K562 (cell line): ENCODE results near the gene ABR. TPM values are rescaled to one million over a fixed set of nuclear protein-coding genes. Genes with fewer than 3 reads are reported as not detected.

Source experiments
- ATAC-seq: fragments of 200-7000 bp; cut with Tn5 transposase; 3 replicates; pipeline ENCODE4 v1.9.1; 2020; ENCODE audit warnings: moderate library complexity
- BruUV-seq: library from RNA; stranded (reverse); fragments of 400-500 nt; replicated peaks from 2 replicates; lab custom pipeline; 2021; lab: Mats Ljungman, UMichigan
- CTCF ChIA-PET: fragments of 300-600 bp; formaldehyde crosslinking; extraction: SDS; loops from one replicate; lab custom pipeline; 2021; ENCODE audit warnings: low intra/inter-chr PET ratio; lab: Yijun Ruan, JAX
- POLR2A ChIA-PET: fragments of 300-600, 350-650 bp; sonication (Branson Sonifier 250); formaldehyde crosslinking; extraction: SDS; loops from one replicate; lab custom pipeline; 2021; ENCODE audit warnings: antibody characterized with exemption, inconsistent platforms; lab: Yijun Ruan, JAX
- DNase-seq, 4 experiments: peaks; one replicate each; pipeline versions ENCODE4 v3.0.0 to v3.0.0-alpha.2; 2011 to 2018; ENCODE audit warnings: low spot score in 3 of 4, mixed read lengths in 3 of 4; ENCODE audit errors: extremely low read depth in 1 of 4
- FAIRE-seq: peaks from 2 replicates; lab custom pipeline; 2011; peaks lifted over from hg19 to GRCh38; lab: Jason Lieb, UNC
- H2AFZ ChIP-seq: 2 replicates; pipeline ENCODE4 v1.6.0; 2011; ENCODE audit warnings: low read depth, low read length, control low read depth, inconsistent platforms
- H3K27ac ChIP-seq: fragments of 200-600 bp; 3 replicates; pipeline ENCODE4 v1.8.0; 2011; ENCODE audit warnings: low read depth, mild to moderate bottlenecking, control low read depth, inconsistent platforms, low read length, moderate library complexity, mixed read lengths; ENCODE audit errors: extremely low read depth
- H3K27me3 ChIP-seq, 2 experiments: fragments of 300-600 bp in 1 of 2; 2 replicates in 1 of 2; 3 replicates in 1 of 2; pipeline versions ENCODE4 v1.6.0 to v1.8.0; 2011; ENCODE audit warnings: inconsistent platforms in 2 of 2, low read length in 2 of 2, mild to moderate bottlenecking in 1 of 2, mixed read lengths in 1 of 2, moderate library complexity in 1 of 2; ENCODE audit not compliant: control insufficient read depth in 2 of 2, insufficient read depth in 2 of 2
- H3K36me3 ChIP-seq: fragments of 300-600 bp; 3 replicates; pipeline ENCODE4 v1.8.0; 2011; ENCODE audit warnings: mild to moderate bottlenecking, low read length, inconsistent platforms; ENCODE audit not compliant: control insufficient read depth, insufficient read depth
- H3K4me1 ChIP-seq, 2 experiments: fragments of 200-600 bp in 1 of 2; replicated peaks in 1 of 2; 2 replicates in 1 of 2; 3 replicates in 1 of 2; pipeline versions ENCODE4 v1.5.1 to v1.8.0; 2011; ENCODE audit warnings: inconsistent platforms in 2 of 2, low read length in 2 of 2, mild to moderate bottlenecking in 1 of 2, mixed read lengths in 1 of 2, moderate library complexity in 1 of 2; ENCODE audit not compliant: control insufficient read depth in 2 of 2, insufficient read depth in 2 of 2
- H3K4me2 ChIP-seq: 2 replicates; pipeline ENCODE4 v1.6.1; 2011; ENCODE audit warnings: low read length, control low read depth, inconsistent platforms, mixed read lengths; ENCODE audit not compliant: insufficient read depth
- H3K4me3 ChIP-seq: fragments of 200-600 bp; sonication (generic), shearing (Covaris generic); 2 replicates; pipeline ENCODE4 v1.5.1; 2016; ENCODE audit warnings: control low read depth, inconsistent platforms
- H3K79me2 ChIP-seq: fragments of 200-600 bp; 3 replicates; pipeline ENCODE4 v1.8.0; 2011; ENCODE audit warnings: low read length, inconsistent platforms; ENCODE audit not compliant: control insufficient read depth, insufficient read depth
- H3K9ac ChIP-seq, 2 experiments: 2 replicates each; pipeline versions ENCODE4 v1.6.0 to v1.6.1; 2011; ENCODE audit warnings: low read depth in 2 of 2, low read length in 2 of 2, control low read depth in 1 of 2, inconsistent platforms in 1 of 2, mild to moderate bottlenecking in 1 of 2, mixed read lengths in 1 of 2; ENCODE audit not compliant: insufficient read depth in 1 of 2
- H3K9me1 ChIP-seq: one replicate; pipeline ENCODE4 v1.6.0; 2011; ENCODE audit warnings: inconsistent platforms, mild to moderate bottlenecking, low read length, moderate library complexity; ENCODE audit not compliant: control insufficient read depth, insufficient read depth
- H3K9me3 ChIP-seq: replicated peaks from 2 replicates; pipeline ENCODE4 v1.5.1; 2011; ENCODE audit warnings: low read depth, low read length, inconsistent platforms; ENCODE audit not compliant: control insufficient read depth, insufficient read depth
- H4K20me1 ChIP-seq: replicated peaks from 2 replicates; pipeline ENCODE4 v1.6.1; 2011; ENCODE audit warnings: low read length, inconsistent platforms, mixed read lengths; ENCODE audit not compliant: control insufficient read depth, insufficient read depth
- CC2D1A ChIP-seq: fragments of 450-650 bp; IDR thresholded peaks from 2 replicates; pipeline ENCODE4 v1.6.1; 2017; ENCODE audit warnings: mild to moderate bottlenecking
- KDM4B ChIP-seq, 2 experiments: fragments of 450-650 bp in 1 of 2; sonication (generic) in 1 of 2; IDR thresholded peaks; 2 replicates each; pipeline ENCODE4 v1.6.1; 2016 to 2017; ENCODE audit warnings: borderline replicate concordance in 2 of 2, antibody characterized with exemption in 1 of 2, low read depth in 1 of 2, mild to moderate bottlenecking in 1 of 2
- MCM5 ChIP-seq: fragments of 450-650 bp; IDR thresholded peaks from 2 replicates; pipeline ENCODE4 v1.6.1; 2016; ENCODE audit warnings: low read depth
- TCF7 ChIP-seq: sonication (generic); IDR thresholded peaks from 2 replicates; pipeline ENCODE4 v1.6.1; 2016; ENCODE audit warnings: antibody characterized with exemption, borderline replicate concordance
- ZBTB17 ChIP-seq: fragments of 450-650 bp; formaldehyde crosslinking; IDR thresholded peaks from 2 replicates; pipeline ENCODE4 v1.4.0; 2020; ENCODE audit warnings: mild to moderate bottlenecking
- ZFP36 ChIP-seq: fragments of 150-350 bp; IDR thresholded peaks from 2 replicates; pipeline ENCODE4 v1.6.1; 2018; ENCODE audit warnings: low read length, low read depth; ENCODE audit not compliant: partially characterized antibody
- ZFPM2 ChIP-seq: fragments of 250-450 bp; sonication (Bioruptor Pico); IDR thresholded peaks from 2 replicates; pipeline ENCODE4 v1.5.1; 2022; ENCODE audit warnings: mild to moderate bottlenecking
- WGBS: fragments of 100-300 bp; shearing (Covaris generic); methylation state at CpG from one replicate; pipeline ENCODE4 v1.1.6; 2016; ENCODE audit warnings: low coverage, mixed read lengths; ENCODE audit not compliant: insufficient coverage; ENCODE audit errors: missing lambda C conversion rate; 5-methylcytosine and 5-hydroxymethylcytosine counted together
- in situ Hi-C: fragments of 300-500 bp; cut with MboI; formaldehyde crosslinking; loops from 4 replicates; pipeline ENCODE4 v1.15.0; 2018; ENCODE audit warnings: inconsistent platforms, mixed read lengths
- intact Hi-C: fragments of 100-400 bp; cut with micrococcal nuclease; formaldehyde crosslinking; loops from 2 replicates; pipeline ENCODE4 v1.14.2; 2022
- polyA plus RNA-seq, 8 experiments: library from polyadenylated mRNA; depleted of rRNA in 4 of 8; stranded (reverse) in 5 of 8; unstranded in 3 of 8; fragments of >200 nt; fragmentation: Nextera tagmentation in 2 of 8; fragmentation: Illumina TruSeq in 1 of 8; extraction: Ambion mirVana in 2 of 8; extraction: Trizol in 1 of 8; gene quantifications; 2 replicates each; pipeline versions ENCODE4 v1.2.1 to v1.2.3, GENCODE V29; 2011 to 2014; ENCODE audit warnings: inconsistent platforms in 1 of 8, missing spikeins in 1 of 8
- total RNA-seq, 7 experiments: library from RNA; depleted of rRNA in 6 of 7; stranded (reverse); fragments of >200 nt in 6 of 7; fragmentation: Illumina TruSeq in 2 of 7; extraction: Trizol in 2 of 7; gene quantifications; 2 replicates each; pipeline versions ENCODE4 v1.2.1 to v1.2.3, GENCODE V29; 2011 to 2021; ENCODE audit warnings: low replicate concordance in 1 of 7
- TF ChIP-seq, protein P1 (sequence below): fragments of 250-450 bp; sonication (Bioruptor Pico); IDR thresholded peaks from 2 replicates; pipeline ENCODE4 v1.5.0; 2021; ENCODE audit warnings: mild to moderate bottlenecking, moderate library complexity

Gene ABR
- total and polyA plus RNA-seq, 9 of the 15 experiments (the other 6 are each of a cell fraction or from before 2014, with no cell fraction given): 0.07 to 1.6 (median 0.37) TPM; not detected in 1

- H3K9me3 ChIP-seq: no peaks in the 10 kb centered on the region
- peaks cover 25% of the 10 kb centered on the region for H3K79me2 ChIP-seq
- no peaks in the 10 kb centered on the region for H4K20me1 ChIP-seq
- peak; percentile 33 for TF ChIP-seq ZFP36
- no peak for TF ChIP-seq ZBTB17
- POLR2A ChIA-PET: no interaction called here
- H3K9ac ChIP-seq: peak overlapping the region; percentile 94 to 97; a peak in 2 of 4 replicates
- CTCF ChIA-PET: interaction anchor here (2.2 kb wide), 1 partner anchor 203 kb away, joined by 11 read pairs; no protein-coding TSS in a partner anchor
- ATAC-seq: no peak
- peaks cover 46% of the 10 kb centered on the region for H3K36me3 ChIP-seq
- H3K4me3 ChIP-seq: peak overlapping the region; percentile 99
- DNase-seq: no peak
- no peak for FAIRE-seq
- no peak overlapping the region; the same call in 2 of the 3 replicates for H3K27ac ChIP-seq
- H3K4me1 ChIP-seq: peaks cover 6% of the 10 kb centered on the region in 2 experiments; a peak in 3 of 5 replicates
- H2AFZ ChIP-seq: no peak overlapping the region
- intact Hi-C loops (loop anchor here (5.0 kb wide), 2 partner anchors 201 to 586 kb away; a partner anchor contains a TSS), in situ Hi-C loops (no loop called here)
- WGBS: 19% methylated on average over 2 of the region's 2 CpGs
- no TSS peak for BruUV-seq
- H3K4me2 ChIP-seq: peak overlapping the region; percentile 97
- H3K27me3 ChIP-seq: no peaks in the 10 kb centered on the region
- peaks cover 3% of the 10 kb centered on the region for H3K9me1 ChIP-seq
Observed at GRCh38 chr17:998111-998510, 181.7 kb downstream of the ABR start.

DNA sequence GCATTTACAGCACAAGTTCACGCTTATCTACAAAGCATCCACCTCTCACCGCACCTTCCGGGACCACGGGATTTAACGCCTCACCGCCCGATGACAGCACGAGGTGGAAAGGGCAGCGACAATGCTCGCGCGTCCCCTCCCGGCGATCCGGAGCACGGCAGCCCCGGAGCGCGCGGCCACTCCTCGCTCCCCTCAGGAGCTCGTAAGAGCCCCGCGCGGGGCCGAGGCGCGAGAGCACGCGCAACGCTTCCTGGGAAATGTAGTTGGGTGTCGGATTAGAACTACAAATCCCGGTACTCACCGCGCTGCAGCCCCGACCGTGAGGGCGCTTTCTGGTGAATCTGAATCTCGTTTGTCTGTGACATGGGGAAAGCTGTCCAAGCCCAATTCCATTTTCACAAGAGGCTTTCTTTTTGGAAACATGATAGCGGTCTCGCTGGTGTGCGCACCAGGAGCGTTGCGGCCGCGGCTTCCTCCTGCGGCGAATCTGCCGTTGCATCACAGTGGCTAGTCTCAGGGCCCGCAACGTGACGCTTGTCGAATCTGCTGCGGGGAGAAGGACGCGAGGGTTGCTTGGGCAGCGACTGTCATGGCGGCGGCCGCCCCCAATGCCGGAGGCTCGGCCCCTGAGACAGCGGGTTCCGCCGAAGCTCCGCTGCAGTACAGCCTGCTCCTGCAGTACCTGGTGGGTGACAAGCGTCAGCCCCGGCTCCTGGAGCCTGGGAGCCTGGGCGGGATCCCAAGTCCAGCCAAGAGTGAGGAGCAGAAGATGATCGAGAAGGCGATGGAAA, 183.0 kb downstream of the ABR start, which contains the start of gene TIMM22:
TSS of gene TIMM22 (plus strand) at position 576 of the 791 bp plus-strand sequence. CDS start at position 590, 14 bp downstream.
- Histone ChIP-seq H3K4me2 (peak within 1 kb of the TSS; percentile 97), H3K9ac (peak within 1 kb of the TSS; percentile 94 to 97), H3K9me3 (no peaks in the 10 kb centered on the region), H4K20me1 (no peaks in the 10 kb centered on the region), H2AFZ (peak within 1 kb of the TSS; percentile 100), H3K27me3 (no peaks in the 10 kb centered on the region), H3K79me2 (peaks cover 25% of the 10 kb centered on the region), H3K27ac (peak within 1 kb of the TSS; percentile 96), H3K36me3 (peaks cover 33% of the 10 kb centered on the region), H3K9me1 (peaks cover 3% of the 10 kb centered on the region), H3K4me1 (peaks cover 6% of the 10 kb centered on the region in 2 experiments; a peak in 3 of 5 replicates), H3K4me3 (peak within 1 kb of the TSS; percentile 99)
- ATAC-seq (peak; percentile 99), FAIRE-seq (peak; percentile 90), DNase-seq (peak; percentile 85 to 95 (median 89))
- CTCF ChIA-PET: interaction anchor here (0.6 to 0.9 kb wide), 4 partner anchors 117 to 440 kb away, joined by 3 to 5 read pairs (median 3); no protein-coding TSS in a partner anchor
- BruUV-seq: no TSS peak
- in situ Hi-C loops: no loop called here
- POLR2A ChIA-PET: interaction anchor here (0.7 to 1.6 kb wide), 6 partner anchors 59 to 256 kb away, joined by 3 to 5 read pairs (median 3); no protein-coding TSS in a partner anchor
- WGBS: under 1% methylated on average over 36 of the region's 71 CpGs
- intact Hi-C loops: loop anchor here (5.0 kb wide), 2 partner anchors 199 to 584 kb away; a partner anchor contains a TSS
- TF ChIP-seq MCM5 (no peak), ZFPM2 (CRISPR knock-in tag) (no peak), TCF7 (no peak), CC2D1A (peak; percentile 13; the same call in 1 of the 2 replicates), KDM4B (IDR thresholded peaks at IDR 0.05; ENCODE audit: borderline replicate concordance in 2 of 2, low read depth in 1 of 2) (no peak; a peak in 1 of 4 replicates)
- TF ChIP-seq, protein P1, sequence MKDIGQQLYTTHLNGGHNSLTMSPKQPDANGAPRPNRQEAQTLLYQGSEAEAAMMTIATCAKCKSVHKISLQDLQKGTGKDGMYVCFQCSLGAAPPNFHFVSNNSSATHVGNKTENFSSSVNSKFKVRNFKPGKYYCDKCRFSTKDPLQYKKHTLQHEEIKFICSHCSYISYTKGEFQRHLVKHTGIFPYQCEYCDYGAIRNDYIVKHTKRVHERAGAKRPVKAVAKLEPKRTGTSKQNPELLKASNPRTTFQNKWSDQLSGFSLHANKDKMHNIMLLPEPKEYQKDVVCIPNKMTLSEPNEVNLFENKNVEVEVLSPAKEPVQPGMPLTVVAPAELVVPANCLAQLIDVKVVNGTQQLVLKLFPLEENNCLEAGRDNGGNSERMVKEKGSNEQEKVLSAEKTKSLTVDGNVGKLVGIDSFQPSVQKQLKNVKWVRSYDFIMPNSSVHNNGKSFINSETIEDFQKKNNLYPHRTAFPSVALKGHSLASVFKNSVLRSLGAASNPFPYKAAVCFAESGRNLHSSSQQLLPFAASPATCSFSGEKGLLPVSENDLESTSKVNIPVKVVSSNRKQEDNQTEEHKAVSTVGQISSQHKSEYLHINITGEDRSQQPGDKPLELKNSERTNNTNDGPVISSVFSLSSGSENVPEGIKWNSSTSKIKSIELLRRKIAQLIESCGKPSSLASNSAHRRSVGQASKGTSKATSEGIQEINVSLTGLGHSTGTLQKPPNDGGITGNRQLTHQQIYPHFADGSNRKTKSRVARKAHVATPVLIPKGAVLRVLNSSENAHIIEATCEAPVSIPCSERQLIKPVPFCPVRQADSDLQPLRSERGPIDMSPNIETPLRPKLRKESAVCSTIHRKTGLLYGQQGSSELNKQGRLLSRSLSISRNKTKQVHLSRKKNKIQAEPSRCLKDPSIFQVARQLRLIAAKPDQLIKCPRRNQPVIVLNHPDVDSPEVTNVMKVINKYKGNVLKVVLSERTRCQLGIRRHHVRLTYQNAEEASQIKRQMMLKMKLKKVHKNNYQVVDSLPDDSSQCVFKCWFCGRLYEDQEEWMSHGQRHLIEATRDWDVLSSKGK (CRISPR knock-in tag): no peak
